Measurements from ENCODE around the gene SLC25A23.
A peak's percentile ranks its signal among the peaks of the same experiment; 100 is the strongest.
"Not testable (repeated sequence)": the region's sequence is repeated elsewhere in the genome, so short reads cannot be mapped to it uniquely, and the experiment has no call there.

SLC25A23 gene

DNA sequence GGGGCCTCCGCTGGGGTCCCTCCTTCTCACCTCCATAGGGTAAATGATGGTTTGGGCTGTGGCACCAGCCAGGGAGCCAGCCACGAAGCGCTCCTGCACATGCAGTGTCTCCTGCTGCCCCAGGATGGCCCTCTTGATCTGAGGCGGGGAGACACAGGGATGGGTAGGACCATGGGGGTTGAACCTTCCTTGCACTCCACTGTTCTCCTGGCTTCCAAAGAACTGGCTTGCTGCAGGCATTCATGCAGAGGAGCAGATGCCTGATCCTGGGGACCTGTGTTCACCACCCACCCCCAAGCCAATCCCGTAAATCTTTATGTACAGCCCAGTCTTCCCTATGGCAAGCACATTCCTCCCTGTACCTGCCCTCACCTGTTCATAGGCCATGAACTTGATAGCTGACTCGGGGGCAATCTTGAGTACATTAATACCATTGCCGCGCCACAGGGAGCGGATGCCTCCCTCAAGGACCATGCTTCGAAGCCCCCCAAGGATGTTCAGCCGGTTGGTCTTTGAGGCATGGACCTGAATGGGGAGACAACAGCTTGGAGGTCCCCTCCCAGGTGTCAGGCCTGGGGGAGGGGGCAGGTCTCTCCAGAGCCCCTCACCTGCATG is 5.5 kb downstream of the SLC25A23 start:
- no peak for DNase-seq

DNA sequence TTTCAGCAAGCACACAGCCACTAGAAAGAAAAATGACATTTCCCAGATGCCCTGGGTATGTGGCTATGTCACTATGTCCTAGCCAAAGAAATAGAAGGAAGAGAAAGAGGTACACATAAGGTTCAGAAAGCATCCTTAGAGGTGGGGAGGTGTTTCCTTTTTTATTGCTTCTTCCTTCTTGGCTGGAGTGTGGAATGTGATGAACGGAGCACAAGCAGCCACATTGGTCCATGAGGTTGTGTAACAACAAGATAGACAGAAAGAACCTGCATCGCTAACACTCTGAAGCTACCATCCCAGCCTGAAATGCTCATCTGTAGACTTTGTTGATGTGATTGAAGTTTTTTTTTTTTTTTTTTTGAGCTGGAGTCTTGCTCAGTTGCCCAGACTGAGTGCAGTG is 6.7 kb downstream of the SLC25A23 start:
- DNase-seq: no peak

DNA sequence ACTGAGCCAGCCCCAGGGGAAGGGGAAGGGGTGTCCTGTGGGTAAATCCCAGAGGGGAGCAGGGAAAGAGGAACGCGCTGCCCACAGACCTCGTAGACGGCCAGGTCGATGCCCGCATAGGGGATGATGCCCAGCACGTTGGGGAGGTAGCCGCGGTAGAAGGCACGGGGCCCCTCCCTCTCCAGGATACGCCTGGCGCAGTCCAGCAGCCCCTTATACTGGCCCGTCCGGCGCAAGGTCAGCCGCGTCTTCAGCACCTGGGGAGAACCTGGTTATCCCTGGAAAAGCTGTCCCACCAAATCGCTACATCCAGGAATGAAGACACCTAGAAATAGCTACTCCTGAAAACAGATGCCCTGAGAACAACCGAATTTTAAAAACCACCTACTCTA is 7.4 kb downstream of the SLC25A23 start:
- no peak for DNase-seq

DNA sequence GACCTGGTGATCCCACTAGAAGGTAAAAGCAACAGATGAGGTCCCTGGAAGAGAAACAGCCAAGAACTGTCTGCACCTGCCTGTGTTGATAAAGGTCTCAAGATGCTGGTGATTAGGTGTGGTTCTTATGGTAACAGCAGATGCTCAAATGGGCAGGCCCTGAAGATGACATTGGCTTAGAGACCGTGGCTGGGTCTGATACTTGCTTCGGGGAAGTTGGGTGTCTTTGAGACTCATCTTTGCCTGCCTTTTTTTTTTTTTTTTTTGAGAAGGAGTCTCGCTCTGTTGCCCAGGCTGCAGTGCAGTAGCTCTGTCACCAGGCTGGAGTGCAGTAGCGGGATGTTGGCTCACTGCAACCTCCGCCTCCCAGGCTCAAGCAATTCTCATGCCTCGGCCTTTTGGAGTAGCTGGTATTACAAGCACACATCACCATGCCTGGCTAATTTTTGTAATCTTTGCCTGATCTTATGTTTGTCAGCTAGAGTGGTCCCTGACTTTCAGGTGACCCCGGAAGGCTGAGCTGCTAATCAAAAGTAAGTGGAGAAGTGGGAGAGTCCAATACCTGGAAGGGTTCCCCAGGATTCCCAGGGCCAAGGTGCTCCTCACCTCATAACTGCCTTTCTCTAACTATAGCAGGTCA is 7.9 kb downstream of the SLC25A23 start:
- no peak for DNase-seq

DNA sequence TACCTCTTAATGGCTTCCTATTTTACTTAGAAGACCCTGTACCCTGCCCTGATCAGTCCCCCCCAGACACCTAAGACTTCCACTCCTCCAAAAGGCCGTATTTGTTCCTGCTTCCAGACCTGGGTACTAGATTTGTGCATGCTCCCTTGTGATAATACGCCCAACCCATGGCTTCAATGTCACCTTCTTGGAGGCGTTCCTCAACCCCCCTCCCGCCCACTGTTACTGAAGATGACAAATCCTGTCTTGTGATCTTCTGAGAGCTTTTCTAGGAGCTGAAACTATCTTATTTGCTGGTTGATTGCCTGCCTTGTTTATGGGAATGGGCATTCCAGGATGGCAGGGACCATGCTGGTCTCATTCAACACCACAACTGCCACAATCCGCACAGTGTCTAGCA is 9.4 kb downstream of the SLC25A23 start:
- no peak for DNase-seq

DNA sequence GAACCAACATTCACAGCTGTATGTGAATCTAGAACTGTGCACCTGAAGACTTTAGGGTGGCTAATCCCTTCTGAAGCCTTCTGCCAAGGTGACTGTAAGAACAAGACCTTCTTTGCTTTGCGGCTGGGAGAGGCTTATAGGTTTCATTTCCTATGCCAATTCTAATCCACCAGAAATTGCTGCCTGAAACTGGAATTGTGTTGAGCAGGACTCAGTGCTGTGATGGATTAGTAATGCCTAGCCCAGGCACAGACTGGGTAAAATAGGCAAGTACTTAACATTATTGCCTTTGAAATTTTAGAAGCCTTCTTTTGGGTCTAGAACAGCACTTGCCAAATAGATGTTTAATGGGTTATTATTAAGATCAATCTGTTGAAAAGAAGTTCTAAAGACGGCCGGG is 11.5 kb downstream of the SLC25A23 start:
- no peak for DNase-seq

DNA sequence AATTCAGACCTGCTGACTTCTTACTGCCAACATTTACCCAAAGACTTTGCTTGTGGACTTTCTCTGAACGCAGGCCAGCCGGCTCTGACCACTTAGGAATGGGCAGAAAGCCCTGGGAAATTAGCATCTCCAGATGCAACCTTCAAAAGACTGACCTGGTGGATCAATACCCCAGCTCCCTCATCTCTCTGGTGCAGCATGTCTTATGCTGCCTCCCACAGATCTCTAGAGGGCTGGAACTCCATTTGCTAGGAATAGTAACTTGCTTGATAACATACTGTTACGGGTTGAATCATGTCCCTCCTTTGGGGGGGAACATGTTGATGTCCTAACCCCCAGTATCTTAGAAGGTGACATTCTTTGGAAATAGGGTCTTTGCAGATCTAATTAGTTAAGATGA is 13.1 kb downstream of the SLC25A23 start:
- no peak for DNase-seq

DNA sequence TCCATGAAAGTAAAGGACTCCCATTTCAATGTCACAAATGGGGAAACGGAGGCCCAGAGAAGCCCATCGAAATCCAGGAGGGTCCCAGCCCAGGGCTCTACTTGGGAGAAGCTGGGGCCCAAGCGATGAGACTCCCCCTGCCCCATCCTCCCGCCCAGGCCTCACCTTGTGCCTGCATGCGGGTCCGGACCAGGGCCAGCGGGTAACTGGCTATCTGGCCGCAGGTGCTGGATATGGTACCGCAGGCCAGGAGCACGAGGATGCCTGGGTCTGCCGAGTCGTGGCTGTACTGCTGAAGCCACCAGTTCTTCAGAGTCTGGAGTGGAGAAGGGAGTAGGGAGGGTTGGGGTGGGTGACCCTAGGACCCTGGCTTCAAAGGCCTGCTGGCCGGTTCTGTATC is 15.6 kb downstream of the SLC25A23 start:
- no peak for DNase-seq

DNA sequence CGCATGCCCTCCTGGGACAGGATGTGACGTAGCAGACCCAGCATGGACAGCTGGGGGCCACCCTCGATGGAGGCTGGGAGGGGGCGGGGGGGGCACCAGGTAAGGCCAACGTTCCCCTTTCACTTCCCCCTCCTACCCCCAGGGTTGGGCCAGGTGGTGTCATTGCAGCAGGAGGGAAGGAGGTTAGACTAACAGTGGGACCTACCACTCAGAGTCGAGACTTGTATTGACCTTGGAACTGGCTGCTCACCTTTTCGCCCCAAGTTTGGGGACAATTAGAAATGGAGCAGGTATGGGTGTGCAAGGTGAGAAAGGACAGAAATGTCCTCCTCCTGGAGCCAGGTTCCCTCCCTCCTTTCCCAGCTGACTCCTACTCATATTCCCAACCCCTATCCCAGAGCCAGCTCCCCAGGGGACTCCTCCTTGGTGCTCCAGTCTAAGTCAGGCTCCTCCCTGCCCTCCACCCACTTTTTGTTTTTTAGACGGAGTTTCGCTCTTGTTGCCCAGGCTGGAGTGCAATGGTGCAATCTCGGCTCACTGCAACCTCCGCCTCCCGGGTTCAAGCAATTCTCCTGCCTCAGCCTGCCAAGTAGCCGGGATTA is 17.4 kb downstream of the SLC25A23 start:
- no peak for DNase-seq

DNA sequence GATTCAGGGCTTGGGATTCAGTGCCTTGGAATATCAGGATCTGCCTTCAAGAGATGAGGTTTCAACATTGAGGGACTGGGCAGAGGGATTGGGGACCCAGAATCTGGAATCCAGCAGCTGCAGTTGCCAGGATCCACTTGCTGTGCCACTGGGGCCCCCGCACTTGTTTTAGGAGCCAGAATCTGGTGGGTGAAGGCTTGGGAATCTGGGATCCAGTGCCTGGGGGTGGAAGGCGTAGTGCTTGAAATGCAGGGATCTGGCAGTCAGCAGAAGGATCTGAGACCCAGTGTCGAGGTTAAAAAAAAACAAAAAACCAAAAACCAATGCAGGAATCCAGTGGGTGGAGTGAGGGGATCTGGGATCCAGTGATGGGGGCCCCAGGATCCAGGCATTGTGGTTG is 18.7 kb downstream of the SLC25A23 start:
- DNase-seq: no peak

DNA sequence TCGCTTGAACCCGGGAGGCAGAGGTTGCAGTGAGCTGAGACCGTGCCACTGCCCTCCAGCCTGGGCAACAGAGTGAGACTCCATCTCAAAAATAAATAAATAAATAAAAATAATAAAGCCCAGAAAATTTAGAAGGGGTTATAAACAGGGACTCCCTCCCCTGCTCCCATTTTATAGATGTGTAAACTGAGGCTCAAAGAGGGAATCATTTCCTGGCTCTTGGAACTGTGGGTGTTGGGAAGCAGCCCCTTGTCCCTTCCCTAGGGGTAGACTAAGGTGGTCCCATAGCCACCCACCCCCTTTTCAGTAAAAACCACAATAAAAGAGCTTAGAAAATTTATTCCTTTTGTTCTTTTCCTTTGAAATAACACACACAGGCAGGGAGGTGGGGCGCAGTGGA is 19.8 kb downstream of the SLC25A23 start:
- DNase-seq: no peak

DNA sequence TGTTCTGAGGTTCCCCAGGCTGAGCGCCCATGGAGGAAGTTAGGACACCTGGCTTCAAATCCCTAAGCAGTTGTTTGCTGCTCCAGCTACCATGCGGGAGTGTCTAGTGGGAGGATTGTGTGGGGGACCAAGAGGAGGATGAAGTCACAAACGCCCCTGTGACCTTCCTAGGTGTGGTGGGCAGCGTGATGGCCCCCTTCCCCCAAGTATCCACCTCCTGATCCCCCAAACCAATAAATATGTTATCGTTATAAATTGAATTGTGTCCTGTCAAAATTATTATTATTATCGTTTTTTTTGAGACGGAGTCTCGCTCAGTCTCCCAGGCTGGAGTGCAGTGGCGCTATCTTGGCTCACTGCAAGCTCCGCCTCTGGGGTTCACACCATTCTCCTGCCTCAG is 25.9 kb downstream of the SLC25A23 start, which contains the start of gene SLC25A41:
Gene SLC25A41, minus strand, starts transcription at position 101 of the 400 bp plus-strand sequence. Its CDS starts 70 bp downstream, at position 31.
- no peak for DNase-seq

DNA sequence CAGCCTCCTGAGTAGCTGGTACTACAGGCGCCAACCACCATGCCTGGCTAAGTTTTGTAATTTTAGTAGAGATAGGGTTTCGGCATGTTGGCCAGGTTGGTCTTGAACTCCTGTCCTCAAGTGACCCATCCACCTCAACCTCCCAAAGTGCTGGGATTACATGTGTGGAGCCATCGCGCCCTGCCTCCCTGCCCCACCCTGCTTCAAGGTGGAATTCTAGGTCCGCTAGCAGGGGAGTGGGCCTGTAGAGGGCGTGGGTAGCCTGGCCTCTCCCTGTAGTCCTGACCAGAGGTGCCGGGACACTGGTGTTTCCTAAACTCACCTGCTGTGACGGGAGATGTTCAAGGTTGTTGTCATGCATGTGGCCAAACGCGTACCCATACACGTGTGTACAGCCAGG is 26.4 kb downstream of the SLC25A23 start:
- DNase-seq: no peak

DNA sequence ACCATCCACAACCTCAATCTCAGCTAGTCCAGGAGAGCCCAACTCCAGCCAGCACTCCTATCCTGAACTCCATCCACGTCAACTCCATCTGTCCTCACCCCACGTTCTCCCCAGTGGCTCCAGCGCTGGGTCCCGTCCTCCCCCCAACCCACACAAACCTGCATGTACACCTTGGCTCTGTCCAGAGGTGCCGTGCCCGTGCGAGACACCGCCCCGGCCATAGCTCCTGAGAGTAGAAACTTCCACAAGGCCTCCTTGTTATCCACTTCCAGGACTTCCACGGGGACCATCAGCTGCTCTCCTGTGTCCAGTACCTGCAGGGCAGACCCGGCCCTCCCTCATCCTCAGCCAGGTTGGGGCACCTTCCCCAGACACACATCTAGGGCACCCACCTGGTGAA is 27.7 kb downstream of the SLC25A23 start:
- no peak for DNase-seq

DNA sequence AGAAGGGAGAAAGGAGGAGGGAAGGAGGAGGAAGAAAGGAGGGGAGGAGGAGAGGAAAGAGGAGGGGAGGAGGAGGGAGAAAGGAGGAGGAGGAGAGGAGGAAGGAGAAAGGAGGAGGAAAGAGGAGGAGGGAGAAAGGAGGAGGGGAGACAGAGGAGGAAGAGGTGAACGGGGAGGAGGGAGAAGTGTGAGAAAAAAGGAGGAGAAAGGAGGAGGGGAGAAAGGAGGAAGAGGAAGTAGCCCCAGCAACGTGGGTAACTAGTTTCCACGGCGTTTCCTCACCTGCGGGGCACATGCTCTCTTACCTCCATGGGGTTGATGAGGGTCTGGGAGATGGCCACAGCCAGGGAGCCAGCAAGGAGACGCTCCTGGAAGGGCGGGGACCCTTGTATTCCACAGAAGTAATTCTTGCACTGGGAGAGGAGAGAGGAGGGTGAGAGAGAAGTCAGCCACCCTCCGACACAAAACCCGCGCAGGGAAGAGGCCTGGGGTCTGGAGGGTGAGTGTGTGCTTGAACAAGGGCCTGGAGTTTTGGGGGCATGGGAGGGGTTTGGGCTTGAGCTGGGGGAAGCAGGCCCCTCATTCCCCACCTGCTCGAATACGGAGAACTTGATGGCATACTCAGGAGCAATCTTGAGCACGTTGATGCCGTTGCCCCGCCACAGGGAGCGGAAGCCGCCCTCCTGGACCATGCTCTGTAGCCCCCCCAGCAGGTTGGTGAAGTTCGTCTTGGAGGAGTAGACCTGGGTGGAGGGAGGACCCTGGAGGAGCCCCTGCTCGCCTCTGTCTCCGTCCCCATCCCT is 30.0 kb downstream of the SLC25A23 start:
- DNase-seq: no peak

DNA sequence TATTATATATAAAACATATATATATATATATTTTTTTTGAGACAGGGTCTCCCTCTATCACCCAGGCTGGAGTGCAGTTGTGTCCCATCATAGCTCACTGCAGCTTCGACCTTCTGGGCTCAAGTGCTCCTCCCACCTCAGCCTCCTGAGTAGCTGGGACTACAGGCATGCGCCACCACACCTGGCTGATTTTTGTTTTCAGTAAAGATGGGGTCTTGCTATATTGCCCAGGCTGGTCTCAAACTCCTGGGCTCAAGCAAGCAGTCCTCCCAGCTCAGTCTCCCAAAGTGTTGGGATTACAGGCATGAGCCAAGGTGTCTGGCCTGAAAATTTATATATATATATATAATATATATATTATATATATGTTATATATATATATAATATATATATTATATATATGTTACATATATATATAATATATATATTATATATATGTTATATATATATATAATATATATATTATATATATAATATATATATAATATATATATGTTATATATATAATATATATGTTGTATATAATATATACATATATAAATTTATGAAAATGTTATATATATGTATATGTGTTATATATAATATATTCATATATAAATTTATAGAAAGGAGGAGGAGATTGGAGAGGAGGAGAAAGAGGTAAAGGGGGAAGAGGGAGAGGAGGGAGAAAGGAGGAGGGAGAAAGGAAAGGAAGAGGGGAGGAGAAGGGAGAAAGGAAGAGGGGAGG is 30.7 kb downstream of the SLC25A23 start:
- not testable (repeated sequence) for DNase-seq

DNA sequence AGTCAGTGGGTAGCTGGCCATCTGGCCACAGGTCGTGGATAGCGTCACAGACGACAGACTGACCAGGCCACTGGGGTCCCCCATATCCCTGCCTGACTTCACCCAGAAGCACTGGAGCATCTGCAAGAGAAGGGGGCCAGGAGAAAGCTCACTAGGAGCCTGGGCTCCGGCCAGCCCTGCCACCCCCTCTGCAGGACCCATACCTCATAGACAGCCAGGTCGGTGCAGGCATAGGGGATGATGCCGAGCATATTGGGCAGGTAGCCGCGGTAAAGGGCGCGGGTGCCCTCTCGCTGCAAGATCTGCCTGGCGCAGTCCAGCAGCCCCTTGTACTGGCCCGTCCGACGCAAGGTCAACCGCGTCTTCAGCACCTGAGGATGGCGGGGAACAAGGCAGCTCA is 32.5 kb downstream of the SLC25A23 start:
- no peak for DNase-seq

DNA sequence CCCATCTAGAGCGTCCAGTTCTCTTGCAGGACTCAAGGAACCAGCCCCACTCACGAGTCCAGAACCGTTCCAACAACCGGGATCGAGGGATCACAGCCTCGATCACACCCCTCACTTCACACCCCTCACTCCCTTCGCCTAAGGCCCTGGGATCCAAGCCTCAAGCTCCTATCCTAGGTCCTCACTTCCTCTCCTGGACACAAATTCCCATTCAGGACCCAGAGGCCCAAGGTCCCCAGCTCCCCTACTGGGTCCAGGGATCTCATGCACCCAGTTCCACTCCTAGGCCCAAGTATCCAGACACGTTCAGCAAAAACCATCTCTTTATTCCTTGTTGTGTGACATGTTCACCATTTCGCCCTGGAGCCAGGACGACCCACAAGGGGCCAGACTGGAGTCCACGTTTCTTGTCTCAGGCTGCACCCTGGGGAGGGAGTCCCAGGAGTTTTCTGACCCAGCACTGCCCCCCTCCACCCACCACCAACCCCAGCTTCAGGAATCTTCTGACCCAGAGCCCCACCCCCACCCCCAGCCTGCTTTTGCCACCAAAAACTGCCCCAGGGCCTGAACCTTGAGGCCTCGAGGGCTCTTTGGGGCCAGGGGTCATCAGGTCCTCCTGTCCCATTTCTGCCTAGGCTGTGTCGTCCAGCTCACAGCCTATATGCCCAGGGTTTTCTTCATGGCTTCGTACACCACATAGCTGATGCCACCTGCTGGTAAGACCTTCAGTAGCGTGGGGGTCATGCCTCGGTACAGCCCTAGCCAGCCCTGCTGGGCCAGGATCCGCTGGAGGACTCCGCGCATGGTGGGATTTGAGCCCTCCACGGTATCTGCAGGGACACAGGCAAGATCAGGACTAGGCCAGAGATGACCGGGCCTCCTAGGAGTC is 33.6 kb downstream of the SLC25A23 start:
- DNase-seq: no peak

DNA sequence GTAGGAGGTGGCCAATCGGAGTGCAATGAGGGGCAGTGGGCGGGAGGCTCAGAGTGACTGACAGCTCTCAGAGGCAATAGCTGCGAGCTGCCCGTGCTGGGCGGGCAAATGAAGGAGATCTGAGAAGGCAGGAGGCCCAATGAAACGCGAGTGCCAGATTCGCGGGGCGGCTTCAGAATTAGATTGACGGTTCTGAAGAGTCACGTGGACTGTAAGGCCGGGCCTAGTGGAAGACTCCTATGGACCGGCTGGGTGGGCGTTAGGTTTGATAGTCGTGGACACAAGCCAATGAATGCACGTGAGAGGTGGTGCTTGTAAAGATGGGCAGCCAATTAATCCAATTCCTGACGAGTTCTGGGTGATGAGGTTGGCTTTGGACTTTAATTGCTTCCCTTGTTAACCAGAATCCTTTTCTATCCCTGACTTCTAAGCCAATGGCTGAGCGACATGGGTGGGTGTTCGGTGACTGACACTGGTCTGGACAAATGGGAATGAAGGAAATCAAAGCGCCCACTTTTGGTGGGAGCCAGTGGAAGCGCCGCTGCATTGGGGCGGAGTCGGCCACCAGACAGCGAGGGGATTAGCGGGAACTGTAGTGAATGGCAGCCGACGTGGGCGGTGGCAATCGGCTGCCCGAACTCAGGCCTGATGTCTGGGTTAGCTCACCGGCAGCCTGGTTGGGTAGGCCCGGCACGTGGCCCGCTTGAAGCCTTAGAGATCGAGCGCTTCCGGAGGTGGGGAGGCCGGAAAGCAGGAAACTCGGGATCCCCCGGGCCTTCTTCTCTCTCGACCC is 34.5 kb downstream of the SLC25A23 start:
- DNase-seq: peak; percentile 81

DNA sequence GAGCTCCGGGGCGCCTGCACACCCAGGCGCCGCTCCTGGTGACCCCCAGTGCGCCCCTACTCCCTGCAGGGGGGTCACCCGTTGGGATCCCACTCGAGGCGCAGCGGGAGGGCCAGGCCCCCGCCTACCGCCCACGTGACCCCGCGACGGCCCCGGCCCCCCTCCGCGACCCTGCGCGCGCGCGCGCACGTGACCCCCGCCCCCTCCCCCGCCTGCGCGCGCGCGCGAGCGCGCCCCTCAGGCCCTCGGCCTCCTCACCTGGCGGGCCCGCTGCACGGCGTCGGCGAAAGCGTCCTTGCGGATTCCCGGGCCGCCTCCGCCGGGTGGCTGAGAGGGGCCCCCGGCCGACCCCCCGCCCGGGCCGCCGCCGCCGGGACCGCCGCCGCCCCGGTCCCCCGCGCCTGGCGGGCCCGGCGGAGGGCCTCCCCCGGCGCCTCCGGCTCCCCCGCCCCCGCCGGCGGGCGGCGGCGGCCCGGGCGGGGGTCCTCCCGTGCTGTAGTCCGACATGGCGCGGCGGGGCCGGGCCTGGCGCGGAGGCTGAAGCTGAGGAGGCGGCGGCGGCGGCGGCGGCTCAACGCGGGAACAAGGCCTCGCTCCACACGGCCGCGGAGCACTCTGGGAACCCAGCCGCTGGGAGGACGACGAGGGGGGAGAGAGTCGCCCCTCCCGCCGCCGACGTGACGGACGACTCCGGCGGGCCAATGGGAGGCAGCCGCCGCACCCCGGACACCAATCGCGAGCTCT is 35.2 kb downstream of the SLC25A23 start, which contains the start of gene KHSRP:
Gene KHSRP, minus strand, starts transcription at position 617 of the 744 bp plus-strand sequence. Its CDS starts 110 bp downstream, at position 507.
- DNase-seq: no peak

Data from cortex of kidney (tissue), 1 donor.